Measurements from ENCODE around the gene RCOR3. TPM values are rescaled to one million over a fixed set of nuclear protein-coding genes. Genes with fewer than 3 reads are reported as not detected.

Gene RCOR3
- total RNA-seq, 4 donors from 2014 or later = 26.1 to 88.5 (median 39.8) TPM

- Histone ChIP-seq H3K27ac (no peak overlapping the region), H3K4me1 (peaks cover 0 to 8% of the 10 kb centered on the region in 2 donors), H3K4me3 (no peak overlapping the region), H3K36me3 (no peaks in the 10 kb centered on the region), H3K9me3 (no peaks in the 10 kb centered on the region), H3K27me3 (no peaks in the 10 kb centered on the region)
- TF ChIP-seq, protein P1, sequence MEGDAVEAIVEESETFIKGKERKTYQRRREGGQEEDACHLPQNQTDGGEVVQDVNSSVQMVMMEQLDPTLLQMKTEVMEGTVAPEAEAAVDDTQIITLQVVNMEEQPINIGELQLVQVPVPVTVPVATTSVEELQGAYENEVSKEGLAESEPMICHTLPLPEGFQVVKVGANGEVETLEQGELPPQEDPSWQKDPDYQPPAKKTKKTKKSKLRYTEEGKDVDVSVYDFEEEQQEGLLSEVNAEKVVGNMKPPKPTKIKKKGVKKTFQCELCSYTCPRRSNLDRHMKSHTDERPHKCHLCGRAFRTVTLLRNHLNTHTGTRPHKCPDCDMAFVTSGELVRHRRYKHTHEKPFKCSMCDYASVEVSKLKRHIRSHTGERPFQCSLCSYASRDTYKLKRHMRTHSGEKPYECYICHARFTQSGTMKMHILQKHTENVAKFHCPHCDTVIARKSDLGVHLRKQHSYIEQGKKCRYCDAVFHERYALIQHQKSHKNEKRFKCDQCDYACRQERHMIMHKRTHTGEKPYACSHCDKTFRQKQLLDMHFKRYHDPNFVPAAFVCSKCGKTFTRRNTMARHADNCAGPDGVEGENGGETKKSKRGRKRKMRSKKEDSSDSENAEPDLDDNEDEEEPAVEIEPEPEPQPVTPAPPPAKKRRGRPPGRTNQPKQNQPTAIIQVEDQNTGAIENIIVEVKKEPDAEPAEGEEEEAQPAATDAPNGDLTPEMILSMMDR (IDR thresholded peaks at IDR 0.05) = no peak
- TF ChIP-seq POLR2A (IDR thresholded peaks at IDR 0.05) = no peak
- intact Hi-C loops (cut with DNase I; ENCODE audit: low total_unique reads) = no loop called here
- DNase-seq = no peak
Observed at GRCh38 chr1:211331011-211331709, 72.0 kb downstream of the RCOR3 start.

- intact Hi-C loops (cut with DNase I; ENCODE audit: low total_unique reads) = no loop called here
- H3K4me3 ChIP-seq = no peak overlapping the region
- TF ChIP-seq, protein P1 (IDR thresholded peaks at IDR 0.05) = no peak
- no peak for TF ChIP-seq POLR2A (IDR thresholded peaks at IDR 0.05)
- H3K27ac ChIP-seq = no peak overlapping the region
- H3K4me1 ChIP-seq = peaks cover 0 to 8% of the 10 kb centered on the region in 2 donors
- no peaks in the 10 kb centered on the region for H3K27me3 ChIP-seq
- no peaks in the 10 kb centered on the region for H3K36me3 ChIP-seq
- no peaks in the 10 kb centered on the region for H3K9me3 ChIP-seq
- DNase-seq = no peak
Observed at GRCh38 chr1:211332036-211332616, 73.0 kb downstream of the RCOR3 start.

DNA sequence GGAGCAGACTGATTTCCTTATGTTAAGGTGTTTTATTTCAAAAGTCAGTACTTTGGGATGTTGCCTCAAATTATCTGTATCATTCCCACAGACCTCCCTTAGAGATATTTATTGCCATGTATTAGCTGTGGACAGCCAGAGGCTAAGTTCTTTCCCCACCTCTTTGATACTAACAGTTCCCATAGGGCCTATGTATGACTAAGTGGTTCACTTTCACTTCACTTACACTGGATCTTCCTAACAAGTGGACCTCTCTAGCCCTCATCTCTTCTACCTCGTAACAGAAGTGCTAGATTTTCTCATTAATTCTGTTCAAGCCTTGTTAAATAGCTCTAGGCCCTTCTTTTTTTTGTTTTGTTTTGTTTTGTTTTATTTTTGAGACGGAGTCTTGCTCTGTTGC, 73.7 kb downstream of the RCOR3 start:
- no peak for DNase-seq
- intact Hi-C loops (cut with DNase I; ENCODE audit: low total_unique reads) = no loop called here
- Histone ChIP-seq H3K36me3 (no peaks in the 10 kb centered on the region), H3K4me1 (peaks cover 0 to 8% of the 10 kb centered on the region in 2 donors), H3K9me3 (no peaks in the 10 kb centered on the region), H3K27me3 (no peaks in the 10 kb centered on the region), H3K27ac (no peak overlapping the region), H3K4me3 (no peak overlapping the region)
- TF ChIP-seq POLR2A (IDR thresholded peaks at IDR 0.05) = no peak
- TF ChIP-seq, protein P1 (IDR thresholded peaks at IDR 0.05) = no peak

DNA sequence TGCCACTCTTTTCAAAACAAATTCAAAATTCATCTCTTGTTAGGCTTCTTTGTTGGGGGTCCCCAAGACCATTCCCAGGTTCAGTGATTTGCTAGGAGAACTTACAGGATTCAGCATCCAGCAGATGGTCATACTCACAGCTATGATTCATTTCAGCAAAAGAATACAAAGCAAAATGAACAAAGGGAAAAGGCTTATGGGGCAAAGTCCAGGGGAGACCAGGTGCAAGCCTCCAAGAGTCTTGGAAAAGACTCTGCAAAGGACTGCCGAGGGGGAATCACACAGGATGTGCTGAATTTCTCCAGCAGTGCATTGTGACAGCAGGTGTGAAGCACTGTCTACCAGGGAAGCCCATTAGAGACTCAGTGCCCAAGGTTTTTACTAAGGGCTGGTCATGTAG, 74.7 kb downstream of the RCOR3 start:
- peaks cover 0 to 8% of the 10 kb centered on the region in 2 donors for H3K4me1 ChIP-seq
- intact Hi-C loops (cut with DNase I; ENCODE audit: low total_unique reads) = no loop called here

GRCh38 chr1:211334986-211335385, 75.8 kb downstream of the RCOR3 start:
- no peaks in the 10 kb centered on the region for H3K9me3 ChIP-seq
- H3K4me1 ChIP-seq = peaks cover 0 to 3% of the 10 kb centered on the region in 2 donors
- H3K27ac ChIP-seq = no peak overlapping the region
- H3K27me3 ChIP-seq = no peaks in the 10 kb centered on the region
- no peak overlapping the region for H3K4me3 ChIP-seq
- no peaks in the 10 kb centered on the region for H3K36me3 ChIP-seq
- DNase-seq = no peak
- intact Hi-C loops (cut with DNase I; ENCODE audit: low total_unique reads) = no loop called here
- no peak for TF ChIP-seq POLR2A (IDR thresholded peaks at IDR 0.05)
- TF ChIP-seq, protein P1 (IDR thresholded peaks at IDR 0.05) = no peak

More for the DNA sequence above, 74.7 kb downstream of the RCOR3 start:
- no peak for TF ChIP-seq POLR2A (IDR thresholded peaks at IDR 0.05)
- H3K36me3 ChIP-seq = no peaks in the 10 kb centered on the region
- H3K27ac ChIP-seq = no peak overlapping the region
- H3K27me3 ChIP-seq = no peaks in the 10 kb centered on the region
- no peaks in the 10 kb centered on the region for H3K9me3 ChIP-seq
- H3K4me3 ChIP-seq = no peak overlapping the region
- no peak for DNase-seq
